ENCODE data around the gene QSOX1. TPM values are rescaled to one million over a fixed set of nuclear protein-coding genes. Genes with fewer than 3 reads are reported as not detected.

QSOX1 gene
- total RNA-seq, 1 donor from 2014 or later: 100 TPM

GRCh38 chr1:180170546-180171151, 16.0 kb downstream of the QSOX1 start:
- DNase-seq: no peak

- no peak for DNase-seq
Measured at GRCh38 chr1:180171691-180172090, 17.0 kb downstream of the QSOX1 start.

DNA sequence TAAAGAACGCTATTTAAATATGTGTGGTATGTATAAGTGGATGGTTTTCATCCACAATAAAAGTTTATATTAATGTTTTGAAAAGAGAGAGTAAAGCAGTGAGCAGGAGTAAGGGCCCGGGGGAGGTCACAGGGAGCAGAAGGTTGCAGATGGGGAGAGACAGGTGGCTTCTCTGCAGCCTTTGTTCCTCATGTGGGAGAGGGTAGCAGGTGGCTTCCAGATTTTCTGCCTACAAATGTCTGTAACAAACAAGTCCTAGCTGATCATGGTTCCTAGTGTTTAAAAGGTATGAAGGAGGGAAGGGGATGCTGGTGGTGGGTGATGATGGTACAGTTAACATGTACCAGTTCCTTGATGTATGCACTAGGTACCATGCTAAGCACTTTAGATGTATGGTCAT, 18.8 kb downstream of the QSOX1 start:
- no peak for DNase-seq

DNA sequence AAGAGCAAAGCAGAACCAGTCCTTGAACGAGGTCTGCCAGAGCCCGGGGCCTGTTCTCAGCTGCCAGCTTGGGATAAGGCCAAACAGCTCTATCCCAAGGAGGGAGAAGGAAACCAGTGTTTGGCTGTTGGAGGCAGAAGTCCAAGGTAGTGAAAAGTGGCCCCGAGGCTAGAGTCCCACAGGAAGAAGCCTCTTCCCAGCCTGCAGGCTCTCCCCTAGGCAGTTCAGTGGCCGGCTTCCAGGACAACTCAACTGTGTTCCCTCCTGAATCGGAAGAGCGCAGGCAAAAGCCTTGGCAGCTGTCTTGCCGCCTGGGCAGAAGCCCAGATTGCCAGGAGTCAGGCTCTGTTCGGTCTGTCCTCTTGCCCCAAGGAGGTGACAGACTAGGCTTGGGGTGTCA, 19.3 kb downstream of the QSOX1 start:
- DNase-seq: no peak

- DNase-seq: no peak
Measured at GRCh38 chr1:180175291-180175690, 20.6 kb downstream of the QSOX1 start.

DNA sequence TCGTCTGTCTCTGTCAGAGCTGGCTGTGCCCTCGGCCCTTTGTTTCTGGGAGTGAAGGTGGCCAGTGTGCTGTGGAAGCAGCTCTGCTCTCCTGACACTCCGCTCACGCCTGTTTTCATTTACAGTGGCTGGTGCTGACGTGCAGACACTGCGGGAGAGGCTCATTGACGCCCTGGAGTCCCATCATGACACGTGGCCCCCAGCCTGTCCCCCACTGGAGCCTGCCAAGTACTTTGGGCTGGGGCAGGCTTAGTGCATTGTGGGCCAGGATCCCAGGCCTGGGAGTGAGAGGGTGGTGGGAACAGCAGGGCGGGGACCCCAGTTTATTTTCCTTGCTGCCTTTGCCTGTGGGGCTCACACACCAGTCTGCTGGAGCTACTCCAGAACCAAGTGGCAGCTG, 21.1 kb downstream of the QSOX1 start:
- no peak for DNase-seq

- no peak for DNase-seq
Measured at GRCh38 chr1:180176965-180177364, 22.3 kb downstream of the QSOX1 start.

DNA sequence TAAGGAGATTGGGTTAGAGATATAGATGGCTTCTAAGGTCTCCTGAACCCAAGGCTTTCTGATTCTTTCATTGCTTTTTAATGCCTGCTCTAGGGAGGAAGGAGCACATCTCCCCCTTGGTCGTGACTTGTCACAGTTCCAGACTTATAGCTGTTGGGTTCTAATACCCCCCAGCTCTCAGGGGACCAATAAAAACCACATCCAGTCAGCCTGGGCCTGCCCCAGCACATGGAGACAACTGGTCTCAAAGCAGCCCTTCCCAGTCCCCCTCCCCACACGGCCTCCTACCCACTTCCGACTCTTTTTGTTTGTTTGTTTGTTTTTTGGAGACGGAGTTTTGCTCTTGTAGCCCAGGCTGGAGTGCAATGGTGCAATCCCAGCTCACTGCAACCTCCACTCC, 23.3 kb downstream of the QSOX1 start:
- DNase-seq: no peak

DNA sequence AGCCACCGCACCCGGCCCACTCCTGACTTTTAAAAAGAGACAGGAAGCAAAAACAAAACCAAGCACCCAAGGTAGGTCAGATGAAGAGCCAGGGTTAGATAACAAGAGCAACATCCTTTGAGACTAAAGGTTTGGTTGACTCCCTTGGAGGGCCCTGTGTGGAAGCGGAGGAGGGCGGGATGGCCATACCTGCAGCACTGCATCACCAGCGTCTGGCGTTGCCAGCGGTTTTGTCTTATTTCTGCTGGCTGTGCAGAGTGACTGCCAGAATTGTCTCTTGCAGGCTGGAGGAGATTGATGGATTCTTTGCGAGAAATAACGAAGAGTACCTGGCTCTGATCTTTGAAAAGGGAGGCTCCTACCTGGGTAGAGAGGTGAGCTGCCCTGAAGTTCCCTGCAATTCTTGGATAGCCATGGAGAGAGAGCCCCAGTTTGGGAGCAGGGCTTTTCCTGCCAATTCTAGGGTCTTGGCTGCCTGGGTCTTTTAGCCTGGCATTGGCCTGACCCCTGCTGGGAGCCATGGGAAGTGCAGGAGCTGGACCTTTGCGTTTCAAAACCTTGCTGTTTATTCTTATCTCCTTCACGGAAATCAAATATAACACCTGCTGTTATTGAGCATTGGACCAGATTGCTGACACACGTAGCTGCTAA, 24.0 kb downstream of the QSOX1 start:
- DNase-seq: peak; percentile 81

DNA sequence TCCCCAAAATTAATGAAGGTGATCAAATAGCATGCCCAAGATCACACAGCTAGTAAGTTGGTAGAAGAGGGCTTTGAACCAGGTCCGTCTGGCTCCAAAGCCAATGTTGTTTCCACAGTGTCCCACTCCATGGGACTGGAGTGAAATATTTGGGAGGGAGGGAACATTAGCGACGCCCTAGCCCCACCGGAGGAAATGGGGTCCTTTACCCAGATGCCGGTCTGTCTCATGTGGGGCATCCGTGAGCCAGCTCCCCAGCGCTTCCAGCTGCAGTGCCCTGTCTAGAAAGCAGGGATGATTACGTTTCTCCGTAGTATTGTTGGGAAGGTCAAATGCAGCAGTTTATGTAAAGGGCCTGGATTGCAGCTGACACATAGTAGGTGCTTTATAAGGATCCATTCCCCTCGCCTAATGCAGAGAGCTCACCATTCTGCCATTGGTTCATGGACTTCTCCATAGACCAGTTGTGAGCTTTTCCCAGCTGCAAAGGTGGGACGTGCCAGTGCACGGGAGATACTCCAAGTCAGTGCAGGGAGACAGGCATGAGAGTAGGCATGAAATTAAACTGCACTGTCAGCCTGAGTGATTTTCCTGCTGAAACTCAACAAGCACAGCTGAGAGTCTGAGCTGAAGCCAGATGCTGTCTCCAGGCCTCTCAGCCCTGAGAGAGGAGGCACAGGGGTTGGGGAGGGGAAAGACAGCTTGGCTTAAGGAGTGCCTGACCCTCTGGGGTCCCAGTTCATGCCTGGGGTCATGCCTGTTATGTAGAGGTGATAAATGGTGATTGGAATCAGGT, 24.7 kb downstream of the QSOX1 start:
- DNase-seq: no peak

- DNase-seq: peak; percentile 62
Measured at GRCh38 chr1:180181048-180181447, 26.4 kb downstream of the QSOX1 start.

DNA sequence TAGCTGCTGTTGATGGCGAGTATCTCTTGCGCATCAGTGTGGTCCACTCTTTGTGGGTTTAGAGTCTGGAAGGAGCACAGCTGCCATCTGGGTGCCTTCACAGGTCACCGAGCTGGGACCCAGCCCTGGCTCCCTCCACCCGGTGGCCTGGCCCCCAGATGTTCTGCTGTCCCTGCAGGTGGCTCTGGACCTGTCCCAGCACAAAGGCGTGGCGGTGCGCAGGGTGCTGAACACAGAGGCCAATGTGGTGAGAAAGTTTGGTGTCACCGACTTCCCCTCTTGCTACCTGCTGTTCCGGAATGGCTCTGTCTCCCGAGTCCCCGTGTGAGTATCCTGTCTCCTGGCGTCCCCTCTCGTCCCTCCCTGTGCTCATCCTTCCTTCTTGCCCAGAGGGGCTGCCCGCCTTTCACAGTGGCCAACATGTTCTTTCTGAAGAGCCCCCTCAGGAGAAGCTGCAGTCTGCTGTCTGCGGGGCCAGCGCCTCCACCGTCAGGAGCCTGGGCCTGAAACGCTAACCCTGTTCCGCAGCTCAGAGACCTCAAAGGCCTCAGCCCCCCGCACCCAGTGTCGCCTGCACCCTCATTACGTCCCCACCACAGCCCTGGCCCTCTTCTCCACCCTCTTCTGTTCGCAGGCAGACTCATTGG, 27.4 kb downstream of the QSOX1 start:
- no peak for DNase-seq

- DNase-seq: no peak
Measured at GRCh38 chr1:180182643-180183311, 28.1 kb downstream of the QSOX1 start.

DNA sequence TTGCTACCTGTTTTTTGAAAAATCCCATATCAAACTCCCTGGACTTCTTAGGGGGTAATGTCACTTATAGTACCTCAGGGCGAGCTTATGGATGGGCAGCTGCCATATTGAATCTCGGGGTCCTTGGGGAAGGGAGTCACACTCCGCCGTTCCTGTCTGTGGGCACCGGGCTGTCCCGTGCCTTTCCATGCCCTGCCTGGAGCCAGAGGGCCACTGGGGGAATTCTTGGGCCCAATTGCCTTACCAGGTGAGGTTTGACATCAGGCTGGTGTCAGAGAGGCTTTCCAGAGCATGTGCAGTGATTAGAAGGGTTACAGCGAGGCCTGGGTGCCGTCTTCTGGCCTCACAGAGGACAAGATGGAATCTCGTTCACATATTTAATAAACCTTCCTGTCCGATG, 28.8 kb downstream of the QSOX1 start:
- DNase-seq: no peak

GRCh38 chr1:180184041-180184440, 29.4 kb downstream of the QSOX1 start:
- no peak for DNase-seq

- DNase-seq: no peak
Measured at GRCh38 chr1:180185281-180185680, 30.6 kb downstream of the QSOX1 start.

DNA sequence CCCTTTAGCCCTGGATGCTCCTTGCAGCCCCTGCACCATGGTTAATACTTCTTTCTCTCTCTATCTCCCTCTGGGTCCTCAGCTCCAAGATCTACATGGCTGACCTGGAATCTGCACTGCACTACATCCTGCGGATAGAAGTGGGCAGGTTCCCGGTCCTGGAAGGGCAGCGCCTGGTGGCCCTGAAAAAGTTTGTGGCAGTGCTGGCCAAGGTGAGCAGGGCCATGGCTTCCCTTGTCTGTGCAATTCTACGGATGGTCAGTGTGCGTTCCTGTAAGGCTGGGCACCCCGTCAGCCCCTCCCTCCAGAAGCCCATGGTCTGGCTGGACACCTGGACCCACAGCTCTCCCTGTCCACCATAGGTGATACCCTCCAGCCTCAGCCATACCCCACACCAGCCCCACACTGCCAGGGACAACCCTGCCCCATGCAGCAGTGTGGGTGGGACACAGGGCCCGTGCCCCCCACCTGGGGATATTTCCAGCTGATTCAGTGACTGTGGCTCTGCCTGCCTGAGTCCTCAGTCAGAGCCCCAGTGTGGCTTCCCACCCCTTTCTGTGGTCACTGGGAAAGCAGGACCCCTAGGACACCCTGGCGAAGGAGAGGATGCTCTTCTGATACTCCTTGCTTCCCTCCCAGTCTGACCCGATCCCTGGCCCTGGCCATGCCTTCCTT, 31.4 kb downstream of the QSOX1 start:
- no peak for DNase-seq

- DNase-seq: no peak
Measured at GRCh38 chr1:180186831-180187230, 32.2 kb downstream of the QSOX1 start.

DNA sequence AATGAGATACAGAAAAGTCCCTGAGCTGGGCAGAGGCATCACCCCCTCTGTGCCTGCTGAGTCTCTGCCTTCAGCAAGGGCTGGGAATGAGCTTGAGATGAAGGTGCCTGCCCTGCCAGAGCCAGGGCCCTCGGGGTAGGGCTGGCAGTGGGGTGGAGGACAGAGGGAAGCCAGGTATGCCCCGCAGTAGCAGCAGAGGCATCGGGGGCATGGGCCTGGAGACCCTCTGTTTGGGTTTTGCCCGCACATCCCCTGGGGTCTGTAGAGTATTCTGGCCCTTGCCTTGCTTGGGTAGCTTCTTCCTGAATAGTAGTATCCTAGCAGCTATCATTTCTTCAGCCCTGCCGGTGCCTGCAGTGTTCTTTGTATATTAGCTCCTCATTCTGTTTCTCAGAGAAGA, 33.0 kb downstream of the QSOX1 start:
- no peak for DNase-seq

DNA sequence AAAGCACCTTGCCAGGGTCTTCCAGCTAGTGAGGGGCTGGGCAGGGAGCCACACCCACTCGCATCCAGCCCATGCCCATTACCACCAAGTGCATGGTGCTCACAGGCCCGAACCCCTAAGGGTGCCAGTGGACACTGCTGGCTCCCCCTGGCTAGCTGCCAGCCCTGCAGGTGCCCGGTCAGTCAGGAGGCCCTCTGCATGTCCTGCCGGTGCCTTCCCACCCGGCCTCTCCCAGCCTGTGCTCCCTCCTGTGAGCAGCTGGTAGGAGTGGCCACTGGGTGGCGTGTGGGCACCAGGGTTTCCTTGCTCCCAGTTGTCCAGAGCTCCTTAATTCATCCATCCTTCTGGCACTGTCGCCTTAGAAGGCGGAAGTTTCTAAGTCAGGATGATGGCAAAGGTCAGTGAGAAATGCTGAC, 33.4 kb downstream of the QSOX1 start:
- DNase-seq: peak; percentile 78

GRCh38 chr1:180188684-180189175, 34.1 kb downstream of the QSOX1 start:
- DNase-seq: no peak

GRCh38 chr1:180190091-180190490, 35.4 kb downstream of the QSOX1 start:
- no peak for DNase-seq

All from dermis blood vessel endothelial cell (primary cell).